Measurements from ENCODE around the gene SRD5A1.
"Not testable (repeated sequence)": the region's sequence is repeated elsewhere in the genome, so short reads cannot be mapped to it uniquely, and the experiment has no call there.

The SRD5A1 gene

DNA sequence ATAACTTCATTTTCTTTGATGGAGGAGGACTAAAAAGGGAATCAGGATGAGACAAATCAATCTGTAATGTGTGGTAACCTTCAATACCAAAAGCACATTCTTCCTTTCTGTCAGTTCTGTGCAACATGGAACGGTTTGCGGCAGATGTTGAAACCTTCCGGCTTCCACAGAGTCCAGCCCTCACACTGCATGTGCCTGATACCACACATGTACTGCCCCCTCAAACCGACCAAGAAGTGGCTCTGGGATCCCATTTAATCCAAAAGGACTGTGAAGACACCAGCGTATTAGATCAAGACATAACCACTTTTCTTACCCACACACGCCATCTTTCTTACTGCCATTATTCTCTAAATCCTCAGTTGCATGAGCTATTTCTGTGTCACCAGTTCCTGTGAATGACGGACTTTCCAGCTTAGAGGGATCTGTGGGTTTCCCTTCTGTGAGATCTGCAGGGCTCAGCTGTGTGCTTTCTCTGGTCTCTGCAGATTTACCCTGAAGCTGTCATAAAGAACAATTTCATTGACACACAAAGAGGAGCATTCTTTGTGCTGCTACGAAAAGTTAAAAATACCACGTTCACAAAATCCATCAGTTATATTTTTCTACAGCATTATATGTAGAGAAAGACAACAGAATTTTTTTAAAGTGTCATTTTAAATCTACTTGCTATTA, 26.2 kb upstream of the SRD5A1 start:
- no peak for DNase-seq

DNA sequence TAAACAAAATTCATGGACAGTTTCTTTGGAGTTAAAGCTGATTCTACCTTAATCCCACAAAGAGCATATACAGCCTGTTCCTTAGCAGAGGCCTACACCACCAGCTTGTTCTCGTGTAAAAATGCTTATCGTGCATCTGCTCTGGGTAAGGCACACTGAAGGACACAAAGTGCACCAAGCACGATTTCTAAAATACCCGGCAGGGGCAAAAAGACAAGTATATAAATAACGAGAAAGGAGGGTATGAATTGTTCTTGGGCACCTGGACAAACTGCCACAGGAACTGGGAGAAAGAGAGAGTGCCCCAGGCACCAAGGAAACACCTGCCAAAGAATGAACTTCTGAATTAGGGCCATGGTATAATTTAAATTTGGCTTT, 25.7 kb upstream of the SRD5A1 start:
- DNase-seq: no peak

DNA sequence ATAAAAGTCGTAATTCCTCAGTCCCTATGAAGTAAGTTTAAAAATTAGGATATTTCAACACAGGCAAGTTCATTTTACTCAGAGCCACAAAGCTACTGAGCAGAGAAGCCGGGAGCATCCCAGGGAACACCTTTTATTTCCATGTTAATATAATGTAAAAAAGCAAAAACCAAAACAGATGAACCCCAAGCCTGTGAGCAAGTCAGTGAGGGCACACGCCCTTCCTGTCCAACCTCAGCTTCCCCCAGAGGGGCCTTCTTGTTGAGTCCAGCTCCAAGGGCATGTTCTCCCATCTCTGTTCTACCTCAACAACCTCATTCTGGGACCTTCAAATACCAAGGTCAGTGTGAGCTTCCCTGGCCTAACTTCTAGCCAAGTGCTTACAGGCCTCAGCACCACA, 25.2 kb upstream of the SRD5A1 start:
- DNase-seq: no peak

DNA sequence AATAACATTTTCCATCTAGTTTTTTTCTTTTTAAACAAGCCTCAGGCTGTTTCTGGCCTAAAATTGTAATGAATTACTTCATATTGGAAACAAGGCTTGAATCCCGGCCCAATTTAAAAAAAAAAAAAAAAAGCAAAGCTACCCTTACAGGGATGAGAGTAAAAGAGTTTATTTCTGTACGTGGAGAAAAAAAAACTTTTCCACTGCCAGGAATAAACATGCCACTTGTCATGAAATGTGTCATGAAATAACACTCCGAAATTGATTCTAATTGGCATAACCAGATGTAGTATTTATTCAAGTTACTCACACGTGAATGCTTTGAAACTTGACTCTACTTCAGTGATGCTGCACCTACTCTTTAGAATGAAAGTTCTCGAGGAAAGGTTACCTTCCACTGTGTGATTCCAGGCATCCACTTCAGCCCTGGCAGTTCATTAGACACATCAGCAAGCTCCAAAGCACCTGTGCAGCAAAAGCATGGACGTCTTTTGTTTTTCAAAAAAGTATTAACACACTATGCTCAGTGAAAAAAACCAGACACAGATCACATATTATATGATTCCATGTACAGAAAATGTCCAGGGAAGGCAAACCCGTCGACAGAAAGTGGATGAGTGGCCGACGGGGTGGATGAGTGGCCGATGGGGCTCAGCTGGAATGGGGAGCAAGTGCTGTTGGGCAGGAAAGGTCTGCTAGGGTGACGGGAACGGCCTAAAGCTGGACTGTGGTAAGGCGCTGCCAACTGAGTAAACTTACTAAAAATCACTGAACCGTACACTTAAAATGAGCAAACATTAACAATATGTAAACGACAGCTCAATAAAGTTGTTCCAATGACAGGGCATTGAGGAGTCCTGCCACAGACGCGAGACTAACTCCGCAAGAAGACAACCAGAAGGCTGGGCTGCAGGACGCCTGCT, 21.6 kb upstream of the SRD5A1 start:
- peak; percentile 67 for DNase-seq

DNA sequence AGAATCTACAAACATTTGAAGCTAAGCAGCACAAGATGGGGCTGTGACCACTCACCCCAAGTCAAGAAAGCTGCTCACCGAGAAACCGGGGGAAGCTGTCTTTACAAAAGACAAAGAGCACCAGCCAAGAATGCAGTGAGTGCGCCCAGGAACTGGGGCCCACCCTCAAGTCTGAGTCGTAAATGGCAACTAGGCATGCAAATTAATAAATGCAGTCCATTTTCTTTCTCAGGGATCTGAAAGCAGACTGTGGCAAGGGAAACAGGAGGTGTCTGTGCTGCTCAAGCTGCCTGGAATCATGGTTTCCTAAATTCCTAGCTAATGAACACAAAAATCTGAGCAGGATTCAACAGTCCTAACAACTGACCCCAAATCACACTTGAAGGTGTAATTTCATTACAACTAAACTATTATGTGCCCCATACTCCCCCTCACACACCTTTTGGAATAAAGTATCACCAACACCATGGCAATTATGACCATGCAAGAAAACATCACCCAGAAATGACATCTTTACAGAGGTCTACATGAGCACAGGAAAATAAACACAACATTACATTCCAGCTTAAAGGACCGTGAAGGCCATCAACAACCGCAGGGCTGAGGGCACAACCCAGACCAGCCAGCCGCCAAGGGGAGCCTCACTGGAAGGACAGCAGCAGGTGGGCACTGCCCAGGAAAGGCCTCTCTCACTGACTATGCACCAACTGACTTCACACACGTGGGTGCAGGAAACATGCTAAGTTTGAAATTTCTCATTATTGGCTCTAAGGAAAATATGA, 18.0 kb upstream of the SRD5A1 start:
- no peak for DNase-seq

DNA sequence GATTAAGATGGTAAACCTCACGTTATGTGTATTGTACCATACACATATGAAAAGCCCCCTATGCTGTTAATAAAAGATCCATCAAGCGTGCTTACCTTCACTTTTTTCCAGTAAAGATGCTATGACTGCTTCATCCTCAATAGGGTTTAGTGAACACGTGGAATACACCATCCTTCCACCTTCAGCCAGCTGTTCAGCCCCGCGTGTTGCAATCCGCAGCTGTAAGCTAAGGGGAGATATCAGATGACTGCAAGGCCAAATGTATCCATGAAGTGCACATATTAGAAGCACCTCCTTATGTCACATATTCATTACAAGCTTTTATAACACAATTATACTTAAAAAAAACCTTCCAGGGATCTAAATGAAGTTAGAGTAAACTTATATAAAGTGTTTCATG, 16.6 kb upstream of the SRD5A1 start:
- DNase-seq: no peak

DNA sequence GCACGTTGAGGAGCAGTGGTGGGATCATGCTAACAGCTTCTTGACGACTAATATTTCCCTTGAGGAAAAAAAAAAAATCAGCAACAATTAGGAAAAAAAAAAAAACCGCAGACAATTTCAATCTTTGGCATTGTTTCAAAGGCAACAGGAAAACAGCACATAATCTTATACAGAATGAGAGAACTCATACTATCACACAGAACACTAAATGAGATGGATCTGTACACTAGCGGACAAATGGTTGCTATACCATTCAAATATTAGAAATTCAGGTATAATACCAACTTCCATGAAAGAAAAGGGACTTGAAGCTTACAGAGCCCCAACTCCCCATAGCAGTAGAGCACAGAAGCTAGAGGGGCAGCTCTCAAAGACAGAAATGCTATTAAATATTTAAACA, 10.0 kb upstream of the SRD5A1 start:
- no peak for DNase-seq

DNA sequence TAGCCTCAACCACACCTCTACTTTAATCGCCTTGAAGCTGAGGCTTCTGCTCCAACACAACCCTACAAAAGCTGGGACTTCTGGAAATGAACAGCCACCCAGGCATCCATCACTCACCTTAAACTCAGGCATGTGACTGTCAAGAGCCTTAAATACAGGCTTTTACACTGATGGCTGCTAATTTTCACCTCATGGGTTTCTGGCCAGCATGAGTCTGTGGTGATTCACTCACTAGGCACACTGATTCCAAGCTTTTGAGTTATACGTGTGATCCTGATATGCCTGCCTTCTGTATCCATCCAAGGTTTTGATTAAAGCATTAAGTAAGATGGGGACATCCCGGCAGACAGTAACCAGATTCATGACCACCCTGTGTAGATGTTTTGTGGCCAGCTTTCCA, 9.3 kb upstream of the SRD5A1 start:
- DNase-seq: no peak

DNA sequence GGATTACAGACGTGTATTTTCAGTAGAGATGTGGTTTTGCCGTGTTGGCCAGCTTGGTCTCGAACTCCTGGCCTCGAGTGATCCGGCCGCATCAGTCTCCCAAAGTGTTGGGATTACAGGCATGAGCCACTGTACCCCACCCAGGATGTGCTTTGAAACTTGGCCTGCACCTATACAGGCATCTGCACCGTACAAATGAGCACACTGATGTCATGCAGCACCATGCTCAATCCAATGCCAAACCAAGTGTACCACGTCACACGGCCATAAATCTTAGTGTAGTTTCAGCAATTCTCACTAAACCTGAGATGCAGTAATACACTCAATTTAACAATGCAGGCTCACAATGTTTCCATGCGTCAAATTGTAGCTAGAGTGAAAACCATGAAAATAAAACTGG, 6.7 kb upstream of the SRD5A1 start:
- DNase-seq: no peak

DNA sequence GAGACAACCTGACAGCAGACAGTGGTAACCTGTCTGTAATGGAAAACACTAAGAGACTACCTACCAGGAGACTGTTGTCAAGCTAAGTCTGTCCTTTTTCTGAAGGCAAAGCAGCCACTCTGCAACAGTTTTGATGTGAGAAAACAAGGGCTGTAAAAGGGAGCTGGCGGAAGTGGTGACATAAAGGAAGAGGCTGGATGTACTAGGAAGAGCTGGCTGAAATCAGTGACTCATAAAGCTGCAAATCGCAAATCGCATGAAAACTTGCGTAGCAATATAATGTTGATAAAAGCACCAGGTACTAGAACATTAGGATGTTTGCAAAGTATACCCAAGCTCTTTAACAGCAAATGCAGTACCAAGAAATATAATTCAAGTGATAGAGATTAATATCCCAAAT, 1.8 kb upstream of the SRD5A1 start:
- DNase-seq: no peak

DNA sequence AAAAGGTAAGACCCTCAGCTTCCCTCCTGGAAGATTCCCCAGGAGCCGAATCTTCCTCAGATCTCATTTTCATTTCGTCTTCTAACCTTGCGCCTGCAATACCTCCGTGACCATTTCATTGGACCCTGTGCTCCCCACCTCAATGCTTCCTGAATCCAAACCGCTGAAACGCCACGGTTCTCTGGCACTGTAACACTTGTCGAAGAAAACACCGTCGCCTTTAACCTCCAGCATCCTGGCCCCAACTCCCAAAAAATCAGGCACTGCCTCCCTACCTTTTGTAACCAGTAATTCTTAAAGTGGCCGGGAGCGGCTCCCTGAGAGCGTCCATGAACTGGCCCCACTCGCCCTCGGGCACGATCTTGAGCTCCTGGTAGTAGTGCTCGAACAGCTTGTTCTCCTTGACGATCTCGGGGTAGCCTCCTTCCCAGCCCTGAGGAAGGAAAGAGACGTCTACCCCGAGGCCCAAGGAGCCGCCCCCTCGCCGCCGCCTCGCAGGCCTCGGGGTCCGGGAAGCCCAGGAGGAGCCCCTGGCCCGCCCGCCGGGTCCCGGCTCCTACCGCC, 834 bp upstream of the SRD5A1 start:
- no peak for DNase-seq

DNA sequence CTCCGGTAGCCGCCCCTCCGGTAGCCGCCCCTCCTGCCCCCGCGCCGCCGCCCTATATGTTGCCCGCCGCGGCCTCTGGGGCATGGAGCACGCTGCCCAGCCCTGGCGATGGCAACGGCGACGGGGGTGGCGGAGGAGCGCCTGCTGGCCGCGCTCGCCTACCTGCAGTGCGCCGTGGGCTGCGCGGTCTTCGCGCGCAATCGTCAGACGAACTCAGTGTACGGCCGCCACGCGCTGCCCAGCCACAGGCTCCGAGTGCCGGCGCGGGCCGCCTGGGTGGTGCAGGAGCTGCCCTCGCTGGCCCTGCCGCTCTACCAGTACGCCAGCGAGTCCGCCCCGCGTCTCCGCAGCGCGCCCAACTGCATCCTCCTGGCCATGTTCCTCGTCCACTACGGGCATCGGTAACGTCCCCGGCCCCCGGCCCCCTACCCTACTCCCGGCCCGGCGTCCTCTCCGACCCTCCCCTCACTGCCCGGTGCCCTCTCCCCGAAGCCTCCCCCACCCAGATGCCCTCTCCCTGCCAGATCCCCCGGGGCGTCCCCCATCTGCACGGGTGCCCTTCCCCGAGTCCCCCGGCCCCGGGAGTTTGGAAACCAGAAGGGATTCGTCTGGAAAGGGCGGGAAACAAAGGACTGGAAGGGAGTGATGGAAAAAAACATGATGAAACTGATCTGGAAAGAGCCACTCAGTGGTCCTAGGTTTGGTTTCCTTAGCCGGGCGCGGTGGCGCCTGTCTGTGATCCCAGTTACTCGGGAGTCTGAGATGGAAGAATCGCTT, 417 bp downstream of the SRD5A1 start:
- DNase-seq: peak; percentile 35

DNA sequence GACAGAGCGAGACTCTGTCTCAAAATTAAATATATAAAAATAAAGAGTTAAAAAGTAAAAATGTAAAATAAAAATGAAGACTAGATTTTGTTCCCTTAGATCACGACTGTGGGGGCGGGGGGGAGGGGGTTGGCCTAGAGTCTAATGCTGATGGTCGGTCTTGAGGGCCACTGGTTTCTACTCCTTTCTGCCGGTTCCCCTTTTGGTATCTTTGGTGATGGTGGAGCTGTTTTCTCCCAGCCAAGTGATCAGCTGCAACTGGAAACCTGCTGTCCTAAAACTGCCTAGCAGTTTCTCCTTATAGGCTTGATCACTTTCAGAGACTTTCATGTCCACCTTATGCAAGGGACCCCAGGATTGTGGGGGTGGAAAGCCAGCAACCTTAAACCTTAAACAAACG, 1.1 kb downstream of the SRD5A1 start:
- no peak for DNase-seq

DNA sequence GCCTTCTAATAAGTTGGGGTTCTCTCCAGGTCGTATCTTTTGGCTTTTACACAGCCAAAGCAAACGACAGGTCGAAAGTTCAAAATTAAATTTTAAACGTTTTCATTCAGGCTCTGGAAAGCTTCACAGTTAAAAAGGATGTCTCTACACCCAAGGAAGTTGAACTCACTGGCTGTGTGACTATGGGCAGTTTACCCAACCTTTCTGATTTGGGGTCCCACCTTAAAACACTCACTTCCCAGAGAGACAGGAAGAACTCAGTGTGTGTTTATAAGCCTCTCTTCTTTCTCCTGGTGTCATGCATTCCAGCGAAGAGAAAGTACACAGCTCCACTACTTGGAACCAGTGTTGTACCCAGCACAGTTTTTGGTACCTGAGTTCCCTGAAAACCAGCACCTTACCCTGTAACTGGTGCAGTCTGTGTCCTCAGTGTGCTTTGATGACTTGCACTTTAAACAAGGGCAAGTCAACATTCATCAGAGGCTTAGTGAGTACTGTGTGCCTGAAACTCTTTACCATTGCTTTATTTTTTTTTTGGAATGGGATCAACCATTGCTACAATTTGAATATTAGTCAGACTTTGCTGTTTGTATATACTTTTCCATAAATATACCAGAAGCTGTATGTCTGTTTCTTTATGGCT, 1.7 kb downstream of the SRD5A1 start:
- DNase-seq: no peak

DNA sequence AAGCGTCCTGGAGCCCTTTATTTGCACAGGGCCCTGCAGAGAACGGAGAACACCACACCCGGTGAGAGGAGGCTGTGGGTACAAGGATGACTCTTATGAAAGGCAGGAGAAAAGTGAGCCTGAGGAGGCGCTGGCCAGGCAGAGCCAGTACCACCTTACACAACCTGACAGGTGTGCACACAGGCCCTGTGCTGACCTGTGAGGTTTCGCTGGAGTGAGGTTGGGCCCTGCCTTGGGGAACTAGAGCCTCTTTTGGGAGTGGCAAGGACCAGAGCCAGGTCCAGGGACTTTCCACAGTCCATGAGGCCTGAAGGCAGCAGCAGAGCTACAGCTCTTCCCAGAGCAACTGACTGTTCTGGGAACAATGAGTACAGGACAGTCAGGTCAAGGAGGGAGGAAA, 3.1 kb downstream of the SRD5A1 start:
- DNase-seq: peak; percentile 37

DNA sequence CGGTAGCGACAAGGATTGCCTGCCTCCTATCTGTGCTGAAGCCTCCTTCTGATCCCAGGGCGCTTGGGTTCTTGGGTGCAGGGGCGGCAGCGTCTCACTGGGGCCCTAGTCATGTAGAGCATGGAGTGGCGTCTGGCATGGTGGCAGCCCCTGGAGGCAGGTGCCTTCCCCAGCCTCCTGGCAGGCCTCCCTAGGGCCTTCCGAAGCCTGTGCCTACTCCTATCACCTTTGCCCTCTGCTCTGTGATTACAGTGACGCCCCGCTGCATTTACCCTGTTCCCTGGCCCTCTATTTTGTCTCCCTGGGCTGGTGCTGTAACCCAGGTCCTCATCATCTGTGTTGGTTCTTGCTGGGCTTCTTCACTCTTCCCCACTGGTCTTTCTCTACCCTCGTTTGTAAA, 3.8 kb downstream of the SRD5A1 start:
- no peak for DNase-seq

DNA sequence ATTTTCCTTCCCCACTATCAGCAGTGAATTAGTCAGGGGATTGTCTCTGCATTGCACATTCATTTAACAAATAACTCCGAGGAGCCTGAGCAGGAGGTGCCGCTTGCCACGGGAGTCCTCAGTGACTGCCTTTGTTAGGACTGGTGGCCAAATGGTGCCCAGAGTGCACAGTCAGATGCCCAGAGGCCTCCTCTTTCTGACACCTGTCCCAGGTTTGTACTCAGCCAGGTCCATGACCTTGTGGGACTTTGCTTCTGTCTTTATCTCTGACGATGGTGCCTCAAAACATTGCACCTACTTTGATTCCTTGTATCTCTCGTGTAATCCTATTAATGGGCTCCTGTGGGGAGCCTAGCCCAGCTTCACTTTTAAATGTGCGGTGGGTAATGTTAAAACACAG, 4.3 kb downstream of the SRD5A1 start:
- DNase-seq: no peak

DNA sequence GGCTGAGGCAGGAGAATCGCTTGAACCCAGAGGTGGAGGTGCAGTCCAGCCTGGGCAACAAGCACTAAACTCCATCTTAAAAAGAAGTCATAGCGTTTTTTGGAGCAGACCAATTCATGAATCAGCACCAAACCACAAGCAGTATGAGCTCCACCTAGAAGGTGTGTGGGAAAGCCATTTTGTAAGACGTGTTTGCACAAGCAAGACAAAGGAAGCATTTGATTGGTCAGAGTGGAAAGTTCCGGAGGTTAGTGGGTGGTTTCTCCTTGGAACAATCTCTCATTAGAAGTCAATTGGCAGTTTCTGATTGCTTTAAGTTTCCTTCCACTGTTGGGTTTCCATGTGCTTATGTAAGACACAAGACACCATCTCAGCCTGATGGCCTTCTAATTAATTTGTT, 5.0 kb downstream of the SRD5A1 start:
- DNase-seq: no peak

DNA sequence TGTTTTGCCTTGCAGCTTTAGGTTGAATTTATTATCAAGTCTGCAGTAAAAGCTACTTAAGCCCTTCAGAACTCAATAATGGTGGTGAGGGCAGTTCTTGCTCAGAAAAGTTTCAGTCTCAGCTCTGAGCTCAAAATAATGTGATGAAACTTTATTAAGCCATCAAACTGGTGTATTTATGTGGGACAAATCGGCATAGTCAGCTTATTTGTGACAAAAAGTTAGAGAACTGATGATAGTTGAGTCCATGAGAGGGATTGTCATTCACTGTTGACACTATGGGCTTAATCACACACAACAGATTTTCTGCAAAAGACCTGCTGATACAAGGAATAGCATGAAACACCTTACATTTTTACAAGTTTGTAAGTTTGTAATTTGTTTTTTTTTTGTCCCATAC, 9.4 kb downstream of the SRD5A1 start:
- DNase-seq: no peak

DNA sequence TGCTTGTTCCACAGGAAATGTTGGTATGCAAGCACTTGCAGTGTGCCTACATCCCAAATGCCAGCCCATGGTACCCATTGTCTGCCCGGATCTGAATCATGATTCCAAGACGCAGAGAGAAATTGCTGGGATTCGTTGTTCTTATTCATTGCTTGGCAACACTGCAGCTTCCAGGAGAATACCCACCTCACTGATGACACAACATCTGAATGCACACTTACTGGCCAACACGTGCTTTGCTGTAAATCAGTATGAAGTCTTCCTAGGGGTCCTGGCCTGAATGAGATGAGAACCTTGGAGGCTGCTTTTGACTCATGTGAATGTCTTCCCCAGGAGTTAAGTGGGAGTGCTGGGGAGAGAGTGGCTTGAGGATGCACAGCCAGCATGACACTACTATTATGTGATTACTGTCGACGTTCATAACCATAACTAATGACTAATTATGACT, 11.6 kb downstream of the SRD5A1 start:
- DNase-seq: no peak

DNA sequence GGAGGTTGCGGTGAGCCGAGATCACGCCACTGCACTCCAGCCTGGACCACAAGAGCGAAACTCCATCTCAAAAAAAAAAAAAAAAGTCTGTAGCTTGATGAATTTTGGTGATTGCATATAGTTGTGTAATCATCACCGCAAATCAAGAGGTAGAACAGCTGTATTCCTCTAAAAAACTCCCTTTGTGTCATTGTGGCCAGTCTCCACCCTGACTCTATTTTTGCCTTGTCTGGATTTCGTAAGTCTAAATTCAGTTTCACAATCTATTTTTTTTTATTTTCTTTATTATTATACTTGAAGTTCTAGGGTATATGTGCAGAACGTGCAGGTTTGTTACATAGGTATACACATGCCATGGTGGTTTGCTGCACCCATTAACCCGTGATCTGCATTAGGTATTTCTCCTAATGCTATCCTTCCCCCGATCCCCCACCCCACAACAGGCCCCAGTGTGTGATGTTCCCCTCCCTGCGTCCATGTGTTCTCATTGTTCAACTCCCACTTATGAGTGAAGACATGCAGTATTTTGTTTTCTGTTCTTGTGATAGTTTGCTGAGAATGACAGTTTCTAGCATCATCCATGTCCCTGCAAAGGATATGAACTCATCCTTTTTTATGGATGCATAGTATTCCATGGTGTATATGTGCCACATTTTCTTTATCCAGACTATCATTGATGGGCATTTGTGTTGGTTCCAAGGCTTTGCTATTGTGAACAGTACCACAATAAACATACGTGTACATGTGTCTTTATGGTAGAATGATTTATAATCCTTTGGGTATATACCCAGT, 12.5 kb downstream of the SRD5A1 start:
- not testable (repeated sequence) for DNase-seq

Measured in NCI-H2029 (cell line).